MM.1S (cell line): ENCODE data around the gene PRKCE.

Source experiments
- EZH2 ChIP-seq: fragments of 300-600 bp; sonication (generic); optimal IDR thresholded peaks from 2 replicates; pipeline ENCODE3; 2017; ENCODE audit warnings: low read depth, mild to moderate bottlenecking, antibody characterized with exemption, low read length, mixed read lengths
- EZH2phosphoT487 ChIP-seq: fragments of 300-600 bp; sonication (generic); IDR thresholded peaks from 2 replicates; pipeline ENCODE4 v1.6.1; 2018; ENCODE audit warnings: antibody characterized with exemption, low read length
- TF ChIP-seq, protein P1 (sequence below): fragments of 300-600 bp; sonication (generic); IDR thresholded peaks from 2 replicates; pipeline ENCODE4 v1.5.1; 2016; ENCODE audit warnings: antibody characterized with exemption, low read length, mixed read lengths

DNA sequence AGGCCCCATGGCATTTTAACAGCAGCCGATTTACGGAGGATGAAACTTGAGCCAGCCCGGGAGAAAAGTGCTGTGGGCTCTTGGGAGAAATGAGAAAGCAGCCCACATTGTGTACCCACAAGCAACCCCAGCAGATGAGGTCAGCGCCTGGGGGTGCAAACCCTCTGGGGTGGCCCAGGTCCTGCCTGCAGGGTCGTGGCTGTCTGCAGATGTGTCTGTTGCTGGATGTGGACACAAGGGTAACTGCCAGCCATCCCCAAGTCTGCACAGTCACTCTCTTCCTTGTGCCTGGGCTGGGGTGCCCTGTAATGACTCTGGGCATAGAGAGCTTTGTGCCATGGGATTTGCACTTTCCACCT is 170.8 kb downstream of the PRKCE start:
- TF ChIP-seq, protein P1, sequence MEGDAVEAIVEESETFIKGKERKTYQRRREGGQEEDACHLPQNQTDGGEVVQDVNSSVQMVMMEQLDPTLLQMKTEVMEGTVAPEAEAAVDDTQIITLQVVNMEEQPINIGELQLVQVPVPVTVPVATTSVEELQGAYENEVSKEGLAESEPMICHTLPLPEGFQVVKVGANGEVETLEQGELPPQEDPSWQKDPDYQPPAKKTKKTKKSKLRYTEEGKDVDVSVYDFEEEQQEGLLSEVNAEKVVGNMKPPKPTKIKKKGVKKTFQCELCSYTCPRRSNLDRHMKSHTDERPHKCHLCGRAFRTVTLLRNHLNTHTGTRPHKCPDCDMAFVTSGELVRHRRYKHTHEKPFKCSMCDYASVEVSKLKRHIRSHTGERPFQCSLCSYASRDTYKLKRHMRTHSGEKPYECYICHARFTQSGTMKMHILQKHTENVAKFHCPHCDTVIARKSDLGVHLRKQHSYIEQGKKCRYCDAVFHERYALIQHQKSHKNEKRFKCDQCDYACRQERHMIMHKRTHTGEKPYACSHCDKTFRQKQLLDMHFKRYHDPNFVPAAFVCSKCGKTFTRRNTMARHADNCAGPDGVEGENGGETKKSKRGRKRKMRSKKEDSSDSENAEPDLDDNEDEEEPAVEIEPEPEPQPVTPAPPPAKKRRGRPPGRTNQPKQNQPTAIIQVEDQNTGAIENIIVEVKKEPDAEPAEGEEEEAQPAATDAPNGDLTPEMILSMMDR, result no peak
- TF ChIP-seq EZH2, result no peak
- TF ChIP-seq EZH2phosphoT487, result no peak
